NOMO-1 treated with dmso at 0.1 percent for 144 hours (cell line): ENCODE results near the gene FAM168B.

Experiments used
- DNase-seq: peaks from one replicate; lab custom pipeline; 2025; ENCODE audit not compliant: unreplicated experiment; lab: John Stamatoyannopoulos, UW

FAM168B gene

GRCh38 chr2:131040661-131041401, 52.4 kb downstream of the FAM168B start:
- no peak for DNase-seq

DNA sequence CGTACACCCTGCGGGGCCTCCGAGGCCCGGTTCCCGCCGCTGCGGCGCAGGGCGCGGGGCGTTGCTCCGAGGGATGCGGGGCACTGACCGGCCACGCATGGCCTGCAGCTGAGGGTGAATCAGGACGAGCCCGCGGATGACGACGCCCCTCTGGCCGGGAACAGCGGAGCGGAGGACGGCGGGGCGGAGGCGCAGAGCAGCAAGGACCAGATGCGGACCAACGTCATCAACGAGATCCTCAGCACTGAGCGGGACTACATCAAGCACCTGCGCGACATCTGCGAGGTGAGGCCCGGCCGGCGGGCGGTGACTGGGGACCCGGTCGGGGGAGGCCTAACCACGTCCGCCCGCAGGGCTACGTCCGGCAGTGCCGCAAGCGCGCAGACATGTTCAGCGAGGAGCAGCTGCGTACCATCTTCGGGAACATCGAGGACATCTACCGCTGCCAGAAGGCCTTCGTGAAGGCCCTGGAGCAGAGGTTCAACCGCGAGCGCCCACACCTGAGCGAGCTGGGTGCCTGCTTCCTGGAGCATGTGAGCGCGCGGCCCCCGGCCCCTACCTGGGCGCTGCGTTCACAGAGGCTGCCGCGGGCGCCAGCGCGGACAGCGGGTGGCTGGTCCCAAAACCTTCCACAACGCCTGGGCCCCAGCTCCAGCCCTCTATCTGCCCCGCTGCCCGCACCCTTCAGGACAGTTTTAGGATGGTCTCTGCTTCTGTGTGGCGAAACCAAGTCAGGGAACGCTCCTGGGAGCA, 53.2 kb downstream of the FAM168B start:
- no peak for DNase-seq

DNA sequence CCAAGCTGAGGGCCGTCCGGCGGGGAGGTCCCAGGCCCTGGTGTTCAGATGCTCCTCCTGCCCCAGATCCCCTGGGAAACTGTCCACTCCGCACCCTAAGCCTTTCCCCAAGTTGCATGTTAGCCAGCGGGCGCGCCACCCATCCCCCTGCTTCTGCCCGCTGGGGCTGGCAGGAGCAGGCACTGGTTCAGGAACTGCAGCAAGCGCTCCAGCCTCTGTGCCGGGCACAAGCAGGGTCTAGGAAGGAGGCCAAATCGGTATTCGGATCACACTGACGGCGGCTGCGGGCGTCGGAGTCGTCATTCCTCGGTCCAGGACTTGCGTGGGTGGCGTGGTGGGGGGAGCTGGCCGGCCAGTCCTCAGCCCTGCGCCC, 53.7 kb downstream of the FAM168B start:
- no peak for DNase-seq

DNA sequence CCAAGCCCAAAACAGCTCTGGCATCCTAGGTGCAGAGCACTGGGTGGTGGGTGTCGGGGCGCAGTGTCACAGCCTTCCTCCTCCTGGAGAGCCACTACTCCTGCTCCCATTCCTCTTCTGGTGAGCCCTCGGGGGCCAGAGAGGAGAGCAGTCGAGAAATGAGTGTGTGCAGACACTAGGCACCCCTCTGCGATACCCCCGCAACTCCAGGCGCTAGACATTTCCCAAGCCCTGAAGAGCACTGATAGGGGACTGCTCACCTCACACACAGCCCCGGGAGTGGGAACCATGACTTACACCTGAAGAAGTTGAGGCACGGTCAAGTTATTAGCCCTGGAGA, 54.2 kb downstream of the FAM168B start:
- no peak for DNase-seq

DNA sequence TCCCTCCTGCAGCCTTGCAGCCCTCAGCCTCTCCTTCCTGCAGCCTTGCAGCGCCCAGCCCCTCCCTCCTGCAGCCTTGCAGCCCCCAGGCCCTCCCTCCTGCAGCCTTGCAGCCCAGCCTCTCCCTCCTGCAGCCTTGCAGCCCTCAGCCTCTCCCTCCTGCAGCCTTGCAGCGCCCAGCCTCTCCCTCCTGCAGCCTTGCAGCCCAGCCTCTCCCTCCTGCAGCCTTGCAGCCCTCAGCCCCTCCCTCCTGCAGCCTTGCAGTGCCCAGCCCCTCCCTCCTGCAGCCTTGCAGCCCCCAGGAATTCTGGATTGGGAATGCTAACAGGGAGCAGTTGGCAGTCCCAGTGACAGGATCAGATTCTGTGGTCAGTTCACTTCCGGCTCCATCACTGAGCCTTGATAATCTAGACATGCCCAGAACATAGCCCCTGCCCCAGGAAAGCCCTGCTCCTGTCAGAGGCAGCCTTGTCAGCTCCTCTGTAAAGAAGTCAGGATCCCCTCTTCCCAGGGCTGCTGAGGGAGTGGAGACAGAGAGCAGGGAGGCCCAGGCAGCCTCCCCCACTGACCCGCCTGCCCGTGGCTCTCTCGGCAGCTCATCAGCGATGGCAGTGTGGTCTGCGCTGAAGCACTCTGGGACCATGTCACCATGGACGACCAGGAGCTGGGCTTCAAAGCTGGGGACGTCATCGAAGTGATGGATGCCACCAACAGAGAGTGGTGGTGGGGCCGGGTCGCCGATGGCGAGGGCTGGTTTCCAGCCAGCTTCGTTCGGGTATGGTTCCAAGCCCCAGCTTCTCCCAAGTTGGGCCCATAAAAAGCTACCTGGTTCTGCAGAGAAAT, 54.8 kb downstream of the FAM168B start:
- no peak for DNase-seq

GRCh38 chr2:131037398-131038257, 55.6 kb downstream of the FAM168B start:
- no peak for DNase-seq

DNA sequence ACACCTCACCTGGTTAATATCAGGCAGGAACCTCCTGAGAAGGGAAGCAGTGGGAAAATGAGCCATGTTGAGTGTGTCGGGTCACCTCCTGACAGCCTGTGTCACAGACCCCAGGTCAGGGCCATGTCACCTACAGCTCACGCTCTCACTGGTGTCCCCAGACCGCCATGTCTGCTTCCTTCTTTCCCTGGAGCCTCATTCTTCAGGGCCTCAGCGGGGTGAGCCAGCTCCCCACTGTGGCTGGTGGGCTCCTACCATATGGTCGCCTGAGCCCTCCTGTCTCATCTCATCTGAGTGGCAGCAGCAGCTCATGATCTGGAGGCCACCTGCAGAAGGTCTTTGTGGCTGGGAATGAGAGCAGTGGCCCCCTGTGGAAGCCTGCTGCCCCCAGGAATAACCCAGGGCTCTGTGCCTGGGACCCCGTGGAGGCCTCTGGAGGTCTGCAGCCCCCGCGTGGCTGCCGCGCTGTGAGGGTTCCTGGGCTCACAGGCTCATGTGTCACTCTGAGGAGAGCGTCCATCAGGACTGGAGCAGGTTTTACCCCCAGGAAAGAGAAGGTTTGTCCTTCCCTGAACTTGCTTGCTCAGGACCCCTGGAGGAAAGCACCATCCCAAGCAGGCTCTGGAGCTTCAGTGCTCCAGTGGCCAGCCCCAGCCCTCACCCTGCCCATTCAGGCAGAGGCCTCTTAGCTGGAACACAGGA, 56.4 kb downstream of the FAM168B start:
- DNase-seq, result no peak

- no peak for DNase-seq
These were observed 57.0 kb downstream of the FAM168B start for GRCh38 chr2:131036269-131036668.

DNA sequence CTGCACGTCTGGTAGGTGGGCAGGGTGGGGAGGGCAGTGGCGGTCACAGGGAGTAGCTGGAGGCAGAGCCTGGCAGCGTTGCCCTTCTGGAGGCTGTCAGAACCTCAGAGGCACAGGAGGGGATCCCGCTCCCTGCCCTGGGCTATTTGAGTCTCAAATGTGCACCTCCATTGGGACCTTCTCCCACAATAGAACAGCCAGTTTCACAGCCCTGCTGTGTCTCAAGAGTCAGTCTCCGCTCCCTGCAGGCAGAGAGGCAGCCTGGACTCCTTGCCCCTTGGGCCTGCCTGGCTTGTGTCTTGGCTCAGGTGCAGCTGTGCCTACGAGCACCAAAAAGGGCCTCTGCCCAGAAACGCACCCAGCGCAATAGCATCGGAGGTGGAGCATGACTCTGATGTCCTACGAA, 57.4 kb downstream of the FAM168B start:
- no peak for DNase-seq

GRCh38 chr2:131035112-131035825, 58.0 kb downstream of the FAM168B start:
- DNase-seq, result no peak

DNA sequence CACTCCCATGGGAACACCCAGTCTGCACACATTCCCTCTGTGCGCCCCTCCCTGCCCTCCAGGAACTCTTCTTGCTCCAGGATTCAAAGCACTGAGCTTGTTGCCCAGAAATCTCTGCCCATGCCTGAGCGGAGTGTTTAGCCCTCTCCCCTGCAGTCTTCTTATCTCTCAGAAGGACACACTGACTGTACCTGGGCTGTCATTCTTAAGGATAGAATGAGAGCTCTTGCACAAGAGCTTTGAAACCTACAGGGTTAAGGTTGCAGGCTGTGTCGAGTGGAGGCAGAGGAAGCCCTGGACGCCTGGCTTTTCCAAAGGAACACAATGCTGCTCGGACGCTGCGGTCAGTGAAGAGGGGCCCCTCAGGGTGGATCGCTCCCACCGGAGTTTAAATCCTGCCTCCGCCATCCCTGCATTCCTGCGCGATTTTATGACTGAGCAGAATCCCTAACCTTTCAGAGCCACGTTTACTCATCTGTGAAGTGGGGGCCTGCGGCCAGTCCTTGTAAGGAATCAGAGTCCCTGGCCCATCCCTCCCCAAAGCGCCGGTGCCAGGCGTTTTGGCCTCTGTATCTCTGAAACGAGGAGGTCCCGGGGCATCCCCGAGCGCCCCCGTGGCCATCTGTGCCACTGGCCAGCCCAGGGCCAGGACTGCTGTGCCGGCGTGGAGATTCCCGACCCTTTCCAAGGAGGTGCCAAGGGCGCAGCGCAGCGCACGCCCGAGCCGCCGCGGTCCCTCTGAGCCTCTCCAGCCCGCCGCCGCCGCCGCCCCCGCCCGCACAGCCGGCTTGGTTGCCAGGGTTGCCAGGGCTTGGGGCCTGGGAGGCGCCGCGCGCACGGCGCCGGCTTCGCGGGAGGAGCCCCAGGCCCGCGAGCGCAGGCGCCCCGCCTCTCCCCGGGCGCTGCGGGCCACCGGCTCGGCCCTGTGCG, 58.9 kb downstream of the FAM168B start:
- DNase-seq, result no peak

DNA sequence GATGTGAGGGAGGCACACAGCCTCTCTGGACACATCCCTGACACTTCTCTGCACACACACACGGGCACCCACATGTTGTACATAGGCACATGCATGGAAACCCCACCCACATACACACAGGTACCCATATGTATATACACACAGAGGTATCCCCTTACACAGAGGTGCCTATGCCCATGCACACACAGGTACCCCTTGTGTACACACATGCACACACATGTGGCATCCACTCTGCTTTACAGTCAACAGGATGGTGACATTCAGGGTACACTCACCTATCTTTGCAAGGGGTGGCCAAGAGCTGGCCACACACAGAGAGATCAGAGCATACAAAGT, 59.5 kb downstream of the FAM168B start:
- DNase-seq, result no peak

DNA sequence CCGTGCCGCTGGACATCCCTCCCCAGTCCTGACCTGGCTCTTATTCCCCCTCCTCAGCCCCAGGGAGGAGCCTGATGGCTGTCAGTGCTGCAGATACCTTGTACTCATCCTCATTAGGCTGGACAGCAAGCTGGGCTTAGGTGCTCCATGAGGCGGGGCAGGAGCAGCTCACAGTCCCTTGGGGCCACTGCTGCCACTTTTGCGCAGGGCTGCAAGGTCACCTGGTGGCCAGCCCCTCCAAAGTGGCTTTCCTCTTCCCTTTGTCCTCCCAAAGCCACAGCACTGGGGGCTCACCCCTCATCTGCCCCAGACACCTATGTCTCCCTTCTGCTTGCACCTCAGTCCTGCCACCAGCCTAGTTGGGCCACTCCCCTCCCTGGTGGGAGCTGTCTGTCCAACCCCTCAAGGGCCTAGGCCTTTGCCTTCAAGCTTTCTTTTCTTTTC, 60.8 kb downstream of the FAM168B start:
- no peak for DNase-seq

DNA sequence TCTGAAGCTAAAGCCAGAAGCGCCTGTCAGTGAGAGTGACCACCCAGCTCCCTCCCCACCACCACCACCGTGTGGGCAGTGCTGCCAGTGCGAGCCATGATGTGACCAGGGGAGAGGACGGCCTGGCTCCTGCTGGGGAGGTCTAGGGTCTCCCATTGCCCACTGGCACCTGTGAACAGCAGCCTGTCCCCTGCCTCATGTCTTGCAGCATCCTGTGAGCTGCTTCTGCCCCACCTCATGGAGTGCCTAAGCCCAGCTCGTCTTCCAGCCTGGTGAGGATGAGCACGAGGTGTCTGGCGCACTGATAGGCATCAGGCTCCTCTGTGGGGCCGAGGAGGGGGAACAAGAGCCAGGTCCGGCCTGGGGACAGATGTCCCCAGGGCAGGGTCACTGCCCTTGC, 61.4 kb downstream of the FAM168B start:
- DNase-seq, result no peak

DNA sequence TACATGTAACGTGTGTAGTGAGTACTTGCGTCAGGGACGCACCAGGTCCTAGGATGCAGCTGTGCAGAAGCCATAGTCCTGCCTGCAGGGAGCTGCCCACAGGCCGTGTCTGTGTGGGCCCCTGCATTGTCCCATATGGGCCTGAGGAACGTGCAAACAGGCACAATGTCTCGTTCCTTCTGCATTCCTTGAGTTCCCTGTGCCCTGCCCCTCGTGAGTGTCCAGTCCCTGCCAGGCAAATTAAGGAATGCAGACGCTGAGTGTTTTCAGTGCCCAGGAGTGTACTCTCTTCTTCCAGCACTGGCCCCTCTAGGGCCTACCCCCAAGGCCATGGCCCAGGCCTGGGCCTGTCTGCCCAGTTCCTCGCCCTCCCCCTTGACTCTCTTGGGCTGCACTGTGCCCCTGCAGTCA, 61.8 kb downstream of the FAM168B start:
- no peak for DNase-seq

- no peak for DNase-seq
These were observed 62.7 kb downstream of the FAM168B start for GRCh38 chr2:131030478-131030971.

- DNase-seq, result no peak
These were observed 63.4 kb downstream of the FAM168B start for GRCh38 chr2:131029812-131030211.
